Activated T-cell treated with anti-CD3 and anti-CD28 coated beads for 24 hours (primary cell): ENCODE measurements around the gene FHAD1.

ENCODE experiments used
- DNase-seq: peaks from one replicate; pipeline ENCODE4 v3.0.0-alpha.2; 2020; ENCODE audit warnings: low read depth

Gene FHAD1

DNA sequence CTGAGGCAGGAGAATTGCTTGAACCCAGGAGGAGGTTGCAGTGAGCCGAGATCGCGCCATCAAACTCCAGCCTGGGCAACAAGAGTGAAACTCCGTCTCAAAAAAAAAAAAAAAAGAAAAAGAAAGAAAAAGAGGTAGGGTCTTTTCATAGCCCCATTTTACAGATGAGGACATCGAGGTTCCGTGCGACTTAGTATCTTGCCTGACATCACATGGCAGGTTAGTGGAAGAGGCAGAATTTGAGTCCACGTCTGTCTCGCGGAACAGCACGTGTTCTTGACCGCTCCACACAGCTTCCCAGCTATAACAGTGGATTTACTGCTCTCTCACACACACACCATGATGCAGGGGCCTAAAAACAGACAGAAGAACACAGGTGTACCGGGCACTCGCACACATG lies 192.3 kb downstream of the FHAD1 start:
- DNase-seq: no peak

DNA sequence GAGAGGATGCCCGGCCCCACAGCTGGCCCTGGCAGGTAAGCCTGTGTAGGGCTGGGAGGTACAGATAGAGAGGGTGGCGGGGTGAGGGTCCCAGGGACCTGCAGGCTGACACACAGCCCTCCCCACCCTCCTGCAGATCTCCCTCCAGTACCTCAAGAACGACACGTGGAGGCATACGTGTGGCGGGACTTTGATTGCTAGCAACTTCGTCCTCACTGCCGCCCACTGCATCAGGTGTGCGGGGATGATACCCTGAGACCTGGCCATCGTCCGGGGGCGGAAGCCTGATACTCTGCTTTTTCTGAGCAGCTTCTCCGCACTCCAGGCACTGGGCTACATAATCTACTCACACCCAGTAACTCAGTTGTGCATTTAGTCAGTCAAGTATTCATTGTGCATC lies 193.3 kb downstream of the FHAD1 start:
- DNase-seq: no peak

DNA sequence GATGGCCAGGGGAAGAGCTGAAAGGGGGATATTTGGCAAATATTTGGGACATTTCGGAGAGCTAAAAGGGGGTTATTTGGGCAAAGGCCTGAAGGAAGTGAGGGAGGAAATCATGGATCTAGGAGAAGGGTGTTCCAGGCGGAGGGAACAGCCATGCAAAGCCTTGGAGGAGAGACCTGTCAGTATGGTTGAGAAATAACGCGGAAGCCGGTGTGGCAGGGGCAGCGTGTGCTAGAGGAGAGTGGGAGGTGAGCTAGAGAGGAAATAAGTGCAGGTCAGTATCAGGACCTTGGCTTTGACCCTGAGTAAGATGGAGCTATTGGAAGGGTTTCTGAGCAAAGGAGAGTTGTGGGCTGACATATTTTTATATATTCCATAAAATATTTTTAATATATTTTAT lies 194.2 kb downstream of the FHAD1 start:
- no peak for DNase-seq

DNA sequence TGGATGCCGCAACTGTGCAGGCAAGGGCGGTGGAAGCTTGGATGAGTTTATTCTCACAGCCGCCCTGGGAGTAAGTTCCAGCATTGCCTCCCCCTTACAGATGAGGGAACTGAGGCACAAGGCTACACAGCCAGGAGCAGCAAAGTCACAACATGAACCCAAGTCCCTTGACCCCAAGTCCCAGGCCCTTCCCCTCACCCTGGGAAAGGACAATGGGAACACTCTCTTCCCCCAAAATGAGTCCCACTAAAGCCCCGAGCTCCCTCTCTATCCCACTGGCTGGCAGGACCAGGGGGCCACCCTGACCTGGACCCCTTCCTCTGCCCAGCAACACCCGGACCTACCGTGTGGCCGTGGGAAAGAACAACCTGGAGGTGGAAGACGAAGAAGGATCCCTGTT lies 195.1 kb downstream of the FHAD1 start:
- DNase-seq: no peak

- DNase-seq: no peak
Observed at GRCh38 chr1:15442759-15443158, 195.7 kb downstream of the FHAD1 start.

DNA sequence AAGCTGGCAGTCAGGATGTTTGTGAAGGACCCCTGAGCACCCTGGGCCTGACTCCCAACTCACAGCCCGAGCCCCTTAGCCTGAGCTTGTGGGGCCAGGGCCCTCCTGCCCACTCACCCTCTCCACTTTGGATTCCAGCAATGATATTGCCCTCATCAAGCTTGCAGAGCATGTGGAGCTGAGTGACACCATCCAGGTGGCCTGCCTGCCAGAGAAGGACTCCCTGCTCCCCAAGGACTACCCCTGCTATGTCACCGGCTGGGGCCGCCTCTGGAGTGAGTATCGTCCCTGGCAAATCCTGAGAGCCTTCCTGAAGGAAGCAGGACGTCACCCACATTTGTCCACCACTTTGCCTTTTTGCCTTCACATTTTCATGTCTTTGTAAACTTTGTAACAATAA lies 196.3 kb downstream of the FHAD1 start:
- no peak for DNase-seq

DNA sequence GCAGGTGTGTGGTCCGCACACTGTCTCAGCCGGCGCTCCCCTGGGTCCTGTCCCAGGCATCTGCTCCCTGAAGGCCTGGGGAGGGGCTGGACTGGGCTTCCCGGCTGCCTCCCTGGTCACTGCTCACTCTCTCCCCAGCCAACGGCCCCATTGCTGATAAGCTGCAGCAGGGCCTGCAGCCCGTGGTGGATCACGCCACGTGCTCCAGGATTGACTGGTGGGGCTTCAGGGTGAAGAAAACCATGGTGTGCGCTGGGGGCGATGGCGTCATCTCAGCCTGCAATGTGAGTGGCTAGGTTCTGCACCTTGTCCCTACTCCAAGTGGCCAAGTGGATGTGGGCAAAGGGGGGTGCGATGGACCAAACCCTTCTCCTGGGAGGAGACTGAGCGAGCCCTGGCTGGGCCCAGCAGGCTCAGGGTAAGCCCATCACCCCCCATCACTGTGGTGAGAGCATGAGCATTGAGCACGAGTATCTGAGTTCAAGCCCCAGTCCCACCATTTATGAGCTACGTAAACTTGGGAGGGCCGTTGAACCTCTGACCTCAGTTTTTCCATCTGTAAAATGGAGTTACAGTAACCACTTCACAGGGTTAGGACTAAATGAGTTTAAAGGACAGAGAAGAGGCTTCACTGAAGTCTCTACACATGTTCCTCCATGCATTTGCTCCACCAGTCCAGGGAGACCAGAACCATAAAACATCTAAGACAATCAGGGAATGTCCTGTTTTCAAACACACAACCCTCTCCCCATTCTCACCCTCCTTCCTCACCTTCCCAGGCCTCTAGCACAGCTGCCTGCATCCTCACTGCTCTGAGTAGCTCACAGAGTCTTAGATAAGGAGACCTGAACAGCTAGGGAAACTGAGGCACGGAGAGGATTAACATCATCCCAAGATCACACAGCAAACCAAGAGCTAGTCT lies 197.7 kb downstream of the FHAD1 start:
- no peak for DNase-seq

GRCh38 chr1:15445390-15446122 lies 198.5 kb downstream of the FHAD1 start:
- no peak for DNase-seq

DNA sequence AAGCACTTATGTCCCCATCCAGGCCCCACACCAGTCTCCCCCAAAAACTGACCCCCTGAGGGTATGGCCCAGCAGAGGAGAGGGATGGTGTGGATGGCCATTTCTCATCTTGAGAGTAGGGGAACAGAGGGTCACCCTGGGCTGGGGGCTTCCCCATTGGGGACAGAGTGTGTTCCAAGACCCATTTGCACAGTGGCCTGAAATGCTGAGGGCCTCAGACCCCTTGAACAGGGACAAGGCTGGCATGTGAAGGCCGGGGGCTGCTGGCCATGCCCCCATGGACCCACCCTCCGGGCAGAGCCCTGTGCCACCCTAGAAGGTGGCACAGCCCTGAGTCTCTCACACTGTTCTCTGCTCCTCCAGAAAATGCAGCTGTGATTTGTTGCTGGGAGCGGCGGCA lies 199.2 kb downstream of the FHAD1 start:
- DNase-seq: no peak
